Stimulated activated naive CD8-positive, alpha-beta T cell treated with anti-CD3 and anti-CD28 coated beads, Interleukin-15, Interleukin-2, amounts not matched to agents 100 ng/mL and 50 ng/mL, for 24 hours (primary cell): ENCODE results near the gene TMEM97.

Experiments used
- H3K27ac Mint-ChIP-seq: one replicate; pipeline ENCODE4 v1.8.0; 2021; ENCODE audit warnings: mild to moderate bottlenecking, mixed read lengths
- H3K27me3 Mint-ChIP-seq: one replicate; pipeline ENCODE4 v1.8.0; 2021; ENCODE audit warnings: mixed read lengths
- H3K36me3 Mint-ChIP-seq: one replicate; pipeline ENCODE4 v1.8.0; 2021; ENCODE audit warnings: low read depth, mixed read lengths
- H3K4me1 Mint-ChIP-seq: one replicate; pipeline ENCODE4 v1.8.0; 2021; ENCODE audit warnings: low read depth, mixed read lengths
- H3K4me3 Mint-ChIP-seq: one replicate; pipeline ENCODE4 v1.8.0; 2021; ENCODE audit warnings: mild to moderate bottlenecking, mixed read lengths
- H3K9me3 Mint-ChIP-seq: one replicate; pipeline ENCODE4 v1.8.0; 2021; ENCODE audit warnings: mixed read lengths

TMEM97 gene

GRCh38 chr17:28293994-28294393 is 25.0 kb upstream of the TMEM97 start:
- Mint-ChIP-seq H3K27ac (no peak overlapping the region), H3K9me3 (no peaks in the 10 kb centered on the region), H3K4me1 (peaks cover 18% of the 10 kb centered on the region), H3K27me3 (peaks cover 25% of the 10 kb centered on the region), H3K4me3 (no peak overlapping the region), H3K36me3 (no peaks in the 10 kb centered on the region)

- Mint-ChIP-seq H3K4me3 (peak overlapping the region; percentile 15), H3K4me1 (peaks cover 18% of the 10 kb centered on the region), H3K36me3 (no peaks in the 10 kb centered on the region), H3K27ac (peak overlapping the region; percentile 69), H3K9me3 (no peaks in the 10 kb centered on the region), H3K27me3 (peaks cover 25% of the 10 kb centered on the region)
Measured at GRCh38 chr17:28295677-28296578, 23.1 kb upstream of the TMEM97 start.

- Mint-ChIP-seq H3K36me3 (no peaks in the 10 kb centered on the region), H3K4me1 (peaks cover 16% of the 10 kb centered on the region), H3K9me3 (no peaks in the 10 kb centered on the region), H3K27me3 (peaks cover 4% of the 10 kb centered on the region), H3K4me3 (no peak overlapping the region), H3K27ac (no peak overlapping the region)
Measured at GRCh38 chr17:28298449-28298848, 20.6 kb upstream of the TMEM97 start.

GRCh38 chr17:28306954-28307401 is 12.0 kb upstream of the TMEM97 start:
- H3K9me3 Mint-ChIP-seq, result no peaks in the 10 kb centered on the region
- H3K27ac Mint-ChIP-seq, result no peak overlapping the region
- no peaks in the 10 kb centered on the region for H3K4me1 Mint-ChIP-seq
- peaks cover 31% of the 10 kb centered on the region for H3K27me3 Mint-ChIP-seq
- H3K36me3 Mint-ChIP-seq, result no peaks in the 10 kb centered on the region
- no peak overlapping the region for H3K4me3 Mint-ChIP-seq

GRCh38 chr17:28313841-28314240 is 5.2 kb upstream of the TMEM97 start:
- H3K9me3 Mint-ChIP-seq, result no peaks in the 10 kb centered on the region

GRCh38 chr17:28315846-28316705 is 2.9 kb upstream of the TMEM97 start:
- no peak overlapping the region for H3K27ac Mint-ChIP-seq
- H3K9me3 Mint-ChIP-seq, result no peaks in the 10 kb centered on the region
- peaks cover 7% of the 10 kb centered on the region for H3K27me3 Mint-ChIP-seq
- H3K4me1 Mint-ChIP-seq, result peaks cover 23% of the 10 kb centered on the region
- H3K36me3 Mint-ChIP-seq, result peaks cover 12% of the 10 kb centered on the region
- H3K4me3 Mint-ChIP-seq, result no peak overlapping the region

More at GRCh38 chr17:28313841-28314240, 5.2 kb upstream of the TMEM97 start:
- no peak overlapping the region for H3K4me3 Mint-ChIP-seq
- H3K36me3 Mint-ChIP-seq, result no peaks in the 10 kb centered on the region
- H3K4me1 Mint-ChIP-seq, result peaks cover 10% of the 10 kb centered on the region
- peaks cover 7% of the 10 kb centered on the region for H3K27me3 Mint-ChIP-seq
- no peak overlapping the region for H3K27ac Mint-ChIP-seq

- peaks cover 31% of the 10 kb centered on the region for H3K4me1 Mint-ChIP-seq
- peaks cover 7% of the 10 kb centered on the region for H3K27me3 Mint-ChIP-seq
- H3K36me3 Mint-ChIP-seq, result peaks cover 22% of the 10 kb centered on the region
- H3K4me3 Mint-ChIP-seq, result peak overlapping the region; percentile 89
- no peaks in the 10 kb centered on the region for H3K9me3 Mint-ChIP-seq
- H3K27ac Mint-ChIP-seq, result peak overlapping the region; percentile 86
Measured at GRCh38 chr17:28317099-28317965, 1.7 kb upstream of the TMEM97 start.

GRCh38 chr17:28317966-28318758 is 838 bp upstream of the TMEM97 start:
- Mint-ChIP-seq H3K9me3 (no peaks in the 10 kb centered on the region), H3K36me3 (peaks cover 27% of the 10 kb centered on the region), H3K4me3 (peak overlapping the region; percentile 89), H3K27ac (peak overlapping the region; percentile 86), H3K27me3 (peaks cover 2% of the 10 kb centered on the region), H3K4me1 (peaks cover 31% of the 10 kb centered on the region)

GRCh38 chr17:28319598-28319935 is 567 bp downstream of the TMEM97 start:
- Mint-ChIP-seq H3K4me3 (peak overlapping the region; percentile 89), H3K9me3 (no peaks in the 10 kb centered on the region), H3K27ac (peak overlapping the region; percentile 84), H3K4me1 (peaks cover 31% of the 10 kb centered on the region), H3K36me3 (peaks cover 28% of the 10 kb centered on the region), H3K27me3 (no peaks in the 10 kb centered on the region)

- Mint-ChIP-seq H3K4me1 (peaks cover 31% of the 10 kb centered on the region), H3K27me3 (no peaks in the 10 kb centered on the region), H3K27ac (peak overlapping the region; percentile 77), H3K36me3 (peaks cover 29% of the 10 kb centered on the region), H3K9me3 (no peaks in the 10 kb centered on the region), H3K4me3 (peak overlapping the region; percentile 89)
Measured at GRCh38 chr17:28320215-28321061, 1.4 kb downstream of the TMEM97 start.

- Mint-ChIP-seq H3K36me3 (peaks cover 65% of the 10 kb centered on the region), H3K27ac (no peak overlapping the region)
Measured at GRCh38 chr17:28324267-28324745, 5.3 kb downstream of the TMEM97 start.

GRCh38 chr17:28324781-28325180 is 5.8 kb downstream of the TMEM97 start:
- Mint-ChIP-seq H3K27ac (no peak overlapping the region), H3K36me3 (peaks cover 65% of the 10 kb centered on the region), H3K4me3 (no peak overlapping the region), H3K9me3 (no peaks in the 10 kb centered on the region), H3K4me1 (peaks cover 40% of the 10 kb centered on the region), H3K27me3 (no peaks in the 10 kb centered on the region)

More at GRCh38 chr17:28324267-28324745, 5.3 kb downstream of the TMEM97 start:
- Mint-ChIP-seq H3K9me3 (no peaks in the 10 kb centered on the region), H3K27me3 (no peaks in the 10 kb centered on the region), H3K4me3 (no peak overlapping the region), H3K4me1 (peaks cover 40% of the 10 kb centered on the region)

- no peak overlapping the region for H3K27ac Mint-ChIP-seq
- H3K4me1 Mint-ChIP-seq, result peaks cover 36% of the 10 kb centered on the region
- H3K9me3 Mint-ChIP-seq, result no peaks in the 10 kb centered on the region
- H3K36me3 Mint-ChIP-seq, result peaks cover 61% of the 10 kb centered on the region
- no peaks in the 10 kb centered on the region for H3K27me3 Mint-ChIP-seq
- H3K4me3 Mint-ChIP-seq, result no peak overlapping the region
Measured at GRCh38 chr17:28325211-28325610, 6.2 kb downstream of the TMEM97 start.
